Right renal pelvis (tissue), 4 donors: ENCODE measurements around the gene FTHL17. TPM values are rescaled to one million over a fixed set of nuclear protein-coding genes. Genes with fewer than 3 reads are reported as not detected.

Experiments
- DNase-seq, 4 donors: peaks; one replicate each; pipeline ENCODE4 v3.0.0-alpha.2; 2013; ENCODE audit warnings: low read depth in 4 of 4, low spot score in 3 of 4, missing footprints in 1 of 4
- polyA plus RNA-seq, 4 donors: library from polyadenylated mRNA; unstranded; fragments of 120-200 nt; gene quantifications; one replicate each; pipeline ENCODE4 v1.2.1, GENCODE V29; 2013; ENCODE audit not compliant: insufficient read length in 4 of 4

The FTHL17 gene
- not detected for polyA plus RNA-seq

- no peak for DNase-seq
These were observed at the start of gene FTHL17 for GRCh38 chrX:31071725-31072124. Gene FTHL17 (minus strand): TSS chrX:31072041. CDS start chrX:31071953, 88 bp downstream.

GRCh38 chrX:31117266-31117665 lies 45.4 kb upstream of the FTHL17 start:
- no peak for DNase-seq

GRCh38 chrX:31115398-31115797 lies 43.6 kb upstream of the FTHL17 start:
- DNase-seq, result no peak

GRCh38 chrX:31114858-31115257 lies 43.0 kb upstream of the FTHL17 start:
- no peak for DNase-seq

GRCh38 chrX:31112226-31112999 lies 40.6 kb upstream of the FTHL17 start:
- DNase-seq, result no peak

- DNase-seq, result no peak
These were observed 38.8 kb upstream of the FTHL17 start for GRCh38 chrX:31110657-31111056.

GRCh38 chrX:31099536-31100090 lies 27.8 kb upstream of the FTHL17 start:
- no peak for DNase-seq

- no peak for DNase-seq
These were observed 26.2 kb upstream of the FTHL17 start for GRCh38 chrX:31098079-31098478.

GRCh38 chrX:31093639-31093975 lies 21.8 kb upstream of the FTHL17 start:
- no peak for DNase-seq

GRCh38 chrX:31092970-31093638 lies 21.3 kb upstream of the FTHL17 start:
- DNase-seq, result no peak

- no peak for DNase-seq
These were observed 20.6 kb upstream of the FTHL17 start for GRCh38 chrX:31092476-31092875.

- no peak for DNase-seq
These were observed 20.0 kb upstream of the FTHL17 start for GRCh38 chrX:31091819-31092218.

- no peak for DNase-seq
These were observed 2.7 kb upstream of the FTHL17 start for GRCh38 chrX:31074522-31074921.

- no peak for DNase-seq
These were observed 579 bp downstream of the FTHL17 start for GRCh38 chrX:31071262-31071661.

- DNase-seq, result no peak
These were observed 1.8 kb downstream of the FTHL17 start for GRCh38 chrX:31070057-31070468.

GRCh38 chrX:31063114-31063513 lies 8.7 kb downstream of the FTHL17 start:
- no peak for DNase-seq

- no peak for DNase-seq
These were observed 10.8 kb downstream of the FTHL17 start for GRCh38 chrX:31061091-31061490.

GRCh38 chrX:31060016-31060415 lies 11.8 kb downstream of the FTHL17 start:
- DNase-seq, result no peak

- no peak for DNase-seq
These were observed 13.6 kb downstream of the FTHL17 start for GRCh38 chrX:31058284-31058683.

- no peak for DNase-seq
These were observed 14.2 kb downstream of the FTHL17 start for GRCh38 chrX:31057691-31058090.

GRCh38 chrX:31057291-31057690 lies 14.6 kb downstream of the FTHL17 start:
- DNase-seq, result no peak

- DNase-seq, result no peak
These were observed 18.2 kb downstream of the FTHL17 start for GRCh38 chrX:31053621-31054020.
